SK-N-SH treated with all-trans-retinoic acid at 6 μM for 48 hours (cell line): ENCODE measurements around the gene ZNF454.

Source experiments
- ATAC-seq: fragments of 200-7000 bp; cut with Tn5 transposase; 3 replicates; pipeline ENCODE4 v1.9.1; 2020; ENCODE audit warnings: mild to moderate bottlenecking, moderate library complexity
- ARNTL ChIP-seq: fragments of 450-650 bp; formaldehyde crosslinking; IDR thresholded peaks from 2 replicates; pipeline ENCODE4 v1.5.0; 2020; ENCODE audit warnings: low read depth, mild to moderate bottlenecking, moderate library complexity, borderline replicate concordance
- BACH2 ChIP-seq: fragments of 250-450 bp; sonication (Bioruptor Pico); IDR thresholded peaks from 2 replicates; pipeline ENCODE4 v1.9.0; 2021; ENCODE audit warnings: mild to moderate bottlenecking, borderline replicate concordance
- CREB5 ChIP-seq: fragments of 250-450 bp; sonication (Bioruptor Pico); IDR thresholded peaks from 2 replicates; pipeline ENCODE4 v1.5.1; 2020; ENCODE audit warnings: low read depth, mild to moderate bottlenecking, moderate library complexity
- CSDC2 ChIP-seq: fragments of 250-450 bp; sonication (Bioruptor Pico); IDR thresholded peaks from 2 replicates; pipeline ENCODE4 v1.5.0; 2020; ENCODE audit warnings: mild to moderate bottlenecking, moderate library complexity
- CSRNP3 ChIP-seq: fragments of 250-450 bp; sonication (Bioruptor Pico); IDR thresholded peaks from 2 replicates; pipeline ENCODE4 v1.5.1; 2021; ENCODE audit warnings: mild to moderate bottlenecking, moderate library complexity
- ESRRG ChIP-seq: fragments of 250-450 bp; sonication (Bioruptor Pico); IDR thresholded peaks from 2 replicates; pipeline ENCODE4 v1.6.1; 2021; ENCODE audit warnings: mild to moderate bottlenecking
- GLIS3 ChIP-seq: fragments of 250-450 bp; sonication (Bioruptor Pico); IDR thresholded peaks from 2 replicates; pipeline ENCODE4 v1.5.0; 2020; ENCODE audit warnings: mild to moderate bottlenecking, moderate library complexity
- ISL1 ChIP-seq: fragments of 250-450 bp; sonication (Bioruptor Pico); IDR thresholded peaks from 2 replicates; pipeline ENCODE4 v2.1.2; 2022; ENCODE audit warnings: mild to moderate bottlenecking, moderate library complexity
- OSR1 ChIP-seq: fragments of 250-450 bp; sonication (Bioruptor Pico); IDR thresholded peaks from 2 replicates; pipeline ENCODE4 v1.8.0; 2022; ENCODE audit warnings: moderate library complexity, mild to moderate bottlenecking, inconsistent platforms
- PATZ1 ChIP-seq: fragments of 250-450 bp; sonication (Bioruptor Pico); IDR thresholded peaks from 2 replicates; pipeline ENCODE4 v1.8.0; 2020; ENCODE audit warnings: mild to moderate bottlenecking, moderate library complexity, borderline replicate concordance
- POU6F1 ChIP-seq: fragments of 250-450 bp; sonication (Bioruptor Pico); IDR thresholded peaks from 2 replicates; pipeline ENCODE4 v1.8.0; 2021; ENCODE audit warnings: low read depth, mild to moderate bottlenecking, moderate library complexity, borderline replicate concordance
- RARB ChIP-seq: fragments of 250-450 bp; sonication (Bioruptor Pico); IDR thresholded peaks from 2 replicates; pipeline ENCODE4 v1.8.0; 2021; ENCODE audit warnings: mild to moderate bottlenecking, moderate library complexity
- SNAI2 ChIP-seq: fragments of 250-450 bp; sonication (Bioruptor Pico); IDR thresholded peaks from 2 replicates; pipeline ENCODE4 v1.5.0; 2020; ENCODE audit warnings: mild to moderate bottlenecking, moderate library complexity
- TCF4 ChIP-seq: fragments of 250-450 bp; sonication (Bioruptor Pico); IDR thresholded peaks from 2 replicates; pipeline ENCODE4 v1.8.0; 2021; ENCODE audit warnings: mild to moderate bottlenecking, moderate library complexity, borderline replicate concordance
- TOX ChIP-seq: fragments of 250-450 bp; sonication (Bioruptor Pico); IDR thresholded peaks from 2 replicates; pipeline ENCODE4 v1.8.0; 2021; ENCODE audit warnings: mild to moderate bottlenecking, moderate library complexity, borderline replicate concordance
- ZC3H10 ChIP-seq: fragments of 250-450 bp; sonication (Bioruptor Pico); IDR thresholded peaks from 2 replicates; pipeline ENCODE4 v1.5.1; 2021; ENCODE audit warnings: mild to moderate bottlenecking, moderate library complexity
- ZFP3 ChIP-seq: fragments of 250-450 bp; sonication (Bioruptor Pico); IDR thresholded peaks from 2 replicates; pipeline ENCODE4 v1.5.0; 2020; ENCODE audit warnings: mild to moderate bottlenecking, moderate library complexity
- ZFP30 ChIP-seq: fragments of 450-650 bp; formaldehyde crosslinking; IDR thresholded peaks from 2 replicates; pipeline ENCODE4 v1.5.0; 2022; ENCODE audit warnings: mild to moderate bottlenecking, moderate library complexity
- ZNF565 ChIP-seq: fragments of 450-650 bp; formaldehyde crosslinking; conservative IDR thresholded peaks from 2 replicates; pipeline ENCODE4 v1.5.0; 2020; ENCODE audit warnings: low read depth, mild to moderate bottlenecking, moderate library complexity
- ZNF70 ChIP-seq: fragments of 450-650 bp; formaldehyde crosslinking; IDR thresholded peaks from 2 replicates; pipeline ENCODE4 v1.5.0; 2020; ENCODE audit warnings: mild to moderate bottlenecking, moderate library complexity
- ZNF8 ChIP-seq: fragments of 450-650 bp; formaldehyde crosslinking; IDR thresholded peaks from 2 replicates; pipeline ENCODE4 v1.5.0; 2020; ENCODE audit warnings: mild to moderate bottlenecking, moderate library complexity

Gene ZNF454

GRCh38 chr5:178899289-178899688 is 41.7 kb upstream of the ZNF454 start:
- TF ChIP-seq RARB: no peak
- TF ChIP-seq, all 23 proteins: peak for 0
- no peak for ATAC-seq

- no peak for TF ChIP-seq PATZ1
- TF ChIP-seq ZNF8 (CRISPR knock-in tag): no peak
- TF ChIP-seq TCF4 (CRISPR knock-in tag): no peak
- no peak for TF ChIP-seq ZFP30 (CRISPR knock-in tag)
- no peak for TF ChIP-seq CREB5 (CRISPR knock-in tag)
- no peak for TF ChIP-seq OSR1 (CRISPR knock-in tag)
- TF ChIP-seq BACH2 (CRISPR knock-in tag): no peak
- TF ChIP-seq, all 23 proteins: peak for 0
- ATAC-seq: no peak
These were observed 38.1 kb upstream of the ZNF454 start for GRCh38 chr5:178902849-178903248.

GRCh38 chr5:178931846-178932760 is 8.9 kb upstream of the ZNF454 start:
- TF ChIP-seq ESRRG (CRISPR knock-in tag) (no peak), GLIS3 (CRISPR knock-in tag) (no peak), CREB5 (CRISPR knock-in tag) (no peak), TOX (CRISPR knock-in tag) (no peak), TCF4 (CRISPR knock-in tag) (no peak), ZNF70 (CRISPR knock-in tag) (no peak), BACH2 (CRISPR knock-in tag) (no peak), CSRNP3 (CRISPR knock-in tag) (no peak), OSR1 (CRISPR knock-in tag) (no peak), SNAI2 (CRISPR knock-in tag) (no peak), PATZ1 (no peak), ZFP3 (no peak), ISL1 (CRISPR knock-in tag) (no peak), ZC3H10 (no peak), POU6F1 (CRISPR knock-in tag) (no peak), ZNF565 (CRISPR knock-in tag) (no peak), RARB (no peak), ARNTL (CRISPR knock-in tag) (no peak), CSDC2 (CRISPR knock-in tag) (no peak)

More at GRCh38 chr5:178931846-178932760, 8.9 kb upstream of the ZNF454 start:
- ATAC-seq: no peak
